Measurements from ENCODE around the gene SLC15A4.

Gene SLC15A4

DNA sequence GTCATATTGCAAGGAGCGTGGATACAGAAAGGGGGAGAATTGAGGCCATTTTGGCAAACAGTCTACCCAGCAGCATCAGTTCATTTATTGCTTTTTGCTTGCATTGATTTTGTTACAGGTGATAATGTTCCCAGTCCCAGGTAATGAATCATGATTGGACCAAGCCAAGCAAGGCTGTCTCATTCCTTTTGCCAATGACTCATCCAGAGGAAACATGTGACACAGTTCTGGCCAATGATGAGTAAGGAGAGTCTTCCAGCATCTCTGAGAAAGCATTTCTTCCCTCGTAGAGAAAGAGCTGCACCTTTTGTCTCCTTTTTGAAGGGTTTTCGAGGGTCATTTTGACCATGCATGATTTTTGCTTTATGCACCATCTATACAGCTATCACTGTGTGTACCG, 68.2 kb downstream of the SLC15A4 start:
- no peak for DNase-seq (ENCODE audit: low read depth, low spot score)

DNA sequence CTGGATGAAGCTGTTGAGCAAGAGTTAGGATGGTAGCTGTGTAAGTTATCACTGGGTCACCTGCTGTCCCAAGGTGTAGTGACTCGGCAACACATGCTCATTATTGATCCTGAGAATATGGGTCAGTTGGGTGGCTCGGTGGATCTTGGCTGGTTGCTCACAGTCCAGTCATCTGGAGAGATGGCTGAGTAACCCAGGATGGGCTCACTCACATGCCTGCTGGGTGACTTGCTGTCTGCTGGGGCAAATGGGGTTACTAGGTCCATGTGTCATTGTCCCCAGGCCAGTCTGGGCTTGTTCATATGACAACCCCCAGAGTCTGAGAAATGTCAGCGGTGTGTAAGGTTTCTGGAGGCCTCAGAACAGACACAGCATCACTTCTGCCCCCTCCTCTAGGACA, 69.5 kb downstream of the SLC15A4 start:
- DNase-seq (ENCODE audit: low read depth, low spot score): no peak

DNA sequence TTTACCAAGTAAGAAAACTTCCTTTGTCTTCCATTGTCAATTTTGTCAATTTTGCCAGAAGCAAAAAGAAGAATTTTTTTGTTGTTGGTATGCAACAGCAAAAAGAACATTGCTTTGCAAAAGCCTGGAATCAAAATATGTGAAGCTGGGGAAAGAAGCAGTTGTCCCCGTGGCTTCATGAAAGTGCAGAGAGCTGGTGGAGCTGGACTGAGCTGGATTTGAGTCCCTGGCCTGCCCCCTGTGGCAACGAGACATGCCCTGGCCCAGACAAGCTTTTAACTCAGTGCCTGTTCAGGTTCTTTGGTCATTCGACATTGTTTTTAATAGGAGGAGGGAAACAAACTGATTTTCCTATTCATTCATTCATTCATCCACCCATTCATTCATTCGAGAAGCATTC, 70.3 kb downstream of the SLC15A4 start:
- DNase-seq (ENCODE audit: low read depth, low spot score): no peak

DNA sequence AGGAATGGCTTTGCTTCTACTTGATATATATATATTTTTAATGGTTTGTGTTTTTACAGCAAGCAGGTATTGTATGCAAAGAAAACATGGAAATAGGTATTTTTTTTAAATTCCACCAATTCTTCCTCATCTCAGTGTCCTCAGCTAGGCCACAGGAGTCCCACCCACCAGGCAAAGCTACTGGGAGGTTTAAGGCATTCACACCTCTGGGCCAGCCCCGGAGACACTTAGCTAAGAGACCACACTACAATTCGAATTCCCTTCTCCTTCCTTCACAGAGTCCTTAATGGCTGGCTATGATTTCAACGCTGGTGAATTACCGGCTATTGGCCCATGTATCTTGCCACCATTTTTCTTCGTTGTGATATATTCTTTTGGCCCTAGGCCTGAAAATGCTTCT, 71.4 kb downstream of the SLC15A4 start:
- DNase-seq (ENCODE audit: low read depth, low spot score): no peak

DNA sequence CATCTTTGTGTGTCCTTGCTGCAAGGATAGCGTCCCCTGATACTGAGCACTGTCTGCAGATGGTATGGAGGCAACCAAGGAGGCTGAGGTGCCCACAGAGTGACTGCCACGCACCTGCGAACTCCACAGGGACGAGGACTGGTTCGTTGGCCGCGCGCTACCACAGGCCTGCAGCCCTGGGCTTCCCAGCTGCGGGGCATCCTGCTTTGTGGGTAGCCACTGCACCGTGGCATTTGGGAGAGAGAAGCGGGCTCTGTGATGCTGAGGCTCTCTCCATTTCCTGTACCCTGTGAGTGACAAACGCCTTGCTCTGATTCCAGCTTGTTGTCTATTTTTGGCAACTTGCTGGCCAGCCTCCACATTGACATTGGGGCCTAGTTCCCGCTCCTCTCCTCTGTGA, 76.3 kb downstream of the SLC15A4 start:
- DNase-seq (ENCODE audit: low read depth, low spot score): no peak

DNA sequence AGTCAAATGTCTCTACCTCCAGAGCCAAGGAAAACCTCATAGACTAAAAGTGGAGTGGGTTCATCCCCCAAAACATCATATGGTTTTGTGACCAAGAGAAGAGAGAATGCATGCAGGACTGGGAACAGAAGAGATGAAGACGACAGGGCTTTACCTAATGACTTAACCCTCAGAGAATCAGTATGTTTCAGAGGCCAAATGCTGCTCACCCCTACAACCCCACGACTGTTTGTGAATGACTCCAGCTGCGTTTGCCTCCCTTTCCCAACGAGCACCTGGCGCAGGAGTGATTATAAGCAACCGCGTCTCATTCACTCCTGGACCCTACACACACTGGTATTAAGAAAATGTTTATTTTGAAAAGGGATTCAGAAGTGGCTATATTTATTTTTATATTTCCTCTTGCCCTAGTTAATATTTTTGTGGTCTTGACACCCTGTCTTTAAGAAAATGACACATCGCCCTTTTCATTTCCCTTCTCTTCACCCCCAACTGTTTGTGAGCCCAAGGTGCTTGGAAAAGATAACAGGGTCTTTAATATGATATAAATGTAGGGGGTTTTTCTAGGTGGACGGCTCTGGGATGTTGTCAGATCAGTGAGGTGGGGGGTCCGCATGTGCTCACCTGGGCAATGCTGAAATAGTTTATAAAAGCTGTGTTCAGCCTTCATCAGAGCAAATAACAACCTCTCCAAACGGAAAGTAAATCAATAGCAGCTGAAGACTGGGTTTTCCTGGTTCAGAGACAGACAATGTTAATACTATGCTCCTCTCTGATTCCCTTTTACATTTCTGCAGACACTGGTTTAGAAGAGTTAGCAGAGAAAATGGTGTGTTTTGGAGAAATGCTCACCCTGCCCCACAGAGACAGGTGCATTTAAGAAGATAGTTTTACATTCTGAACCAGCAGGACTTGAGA, 77.7 kb downstream of the SLC15A4 start:
- DNase-seq (ENCODE audit: low read depth, low spot score): no peak

DNA sequence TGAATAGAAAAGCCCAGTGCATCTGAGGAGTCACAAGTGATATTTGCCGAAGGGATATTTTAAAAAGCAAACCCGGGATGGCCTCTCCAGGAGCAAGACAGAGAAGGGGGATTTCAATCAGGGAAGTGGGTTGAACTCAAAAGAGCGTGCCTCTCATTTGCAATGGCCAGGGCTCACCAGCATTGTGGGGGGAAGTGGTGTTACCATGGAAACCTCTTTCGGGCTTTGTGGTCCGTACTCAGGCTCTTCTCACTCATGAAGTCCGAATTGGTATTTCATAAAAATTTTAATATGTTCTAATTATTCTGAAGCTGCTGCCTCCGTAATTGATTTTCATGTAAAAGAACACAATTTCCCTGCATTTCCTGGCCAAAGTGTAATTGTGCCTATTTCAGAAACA, 79.8 kb downstream of the SLC15A4 start:
- no peak for DNase-seq (ENCODE audit: low read depth, low spot score)
